Adrenal gland (tissue), 12 donors: ENCODE measurements around the gene SPAG9. TPM values are rescaled to one million over a fixed set of nuclear protein-coding genes. Genes with fewer than 3 reads are reported as not detected.
A peak's percentile ranks its signal among the peaks of the same experiment; 100 is the strongest.

ENCODE experiments used
- DNase-seq, 7 donors: peaks; one replicate each; pipeline ENCODE4 v3.0.0-alpha.2; 2019 to 2020
- H3K27ac ChIP-seq, 5 donors: fragments of 200-600 bp; sonication (generic) in 4 of 5; 1 replicate in 3 of 5; 2 replicates in 2 of 5; pipeline versions ENCODE4 v1.5.1 to v1.8.0; 2016 to 2020; ENCODE audit warnings: mild to moderate bottlenecking in 1 of 5
- H3K27me3 ChIP-seq: fragments of 200-600 bp; 2 replicates; pipeline ENCODE4 v1.8.0; 2021
- H3K36me3 ChIP-seq, 2 donors: fragments of 200-600 bp; replicated peaks in 1 of 2; 1 replicate in 1 of 2; 2 replicates in 1 of 2; pipeline versions ENCODE4 v1.5.1 to v1.8.0; 2018 to 2022
- H3K4me1 ChIP-seq, 2 donors: fragments of 200-600 bp; replicated peaks in 1 of 2; 1 replicate in 1 of 2; 2 replicates in 1 of 2; pipeline versions ENCODE4 v1.5.1 to v1.8.0; 2018 to 2021
- H3K4me3 ChIP-seq, 4 donors: fragments of 200-600 bp; sonication (generic) in 3 of 4; one replicate each; pipeline ENCODE4 v1.5.1; 2016 to 2018
- H3K9me3 ChIP-seq, 3 donors: fragments of 200-600 bp; sonication (generic) in 1 of 3; replicated peaks in 1 of 3; 1 replicate in 2 of 3; 2 replicates in 1 of 3; pipeline versions ENCODE4 v1.5.1 to v1.8.0; 2016 to 2021
- CTCF ChIP-seq, 6 experiments: fragments of 450-650 bp in 4 of 6; fragments of 200-600 bp in 2 of 6; sonication (generic) in 1 of 6; IDR thresholded peaks; 1 replicate in 5 of 6; 2 replicates in 1 of 6; pipeline versions ENCODE4 v1.5.1 to v1.8.0; 2016 to 2021; ENCODE audit warnings: antibody characterized with exemption in 6 of 6, mild to moderate bottlenecking in 2 of 6, moderate library complexity in 1 of 6
- POLR2A ChIP-seq, 2 donors: fragments of 450-650 bp; IDR thresholded peaks; one replicate each; pipeline ENCODE4 v1.6.1; 2017; ENCODE audit warnings: antibody characterized with exemption in 2 of 2, mild to moderate bottlenecking in 2 of 2, moderate library complexity in 1 of 2
- WGBS, 4 donors: extraction: QIAGEN DNeasy Blood & Tissue Kit in 2 of 4; methylation state at CpG; one replicate each; pipeline versions ENCODE4 v1.1.5 to v1.1.7; 2013 to 2017; 5-methylcytosine and 5-hydroxymethylcytosine counted together
- intact Hi-C, 2 donors: fragments of 100-400 bp; cut with DNase I; formaldehyde crosslinking; loops; one replicate each; pipeline versions ENCODE4 v1.14.1 to v1.15.0; 2022 to 2023
- polyA plus RNA-seq, 3 donors: library from polyadenylated mRNA; stranded (reverse); fragments of 200-250 nt in 2 of 3; fragments of 350-450 nt in 1 of 3; fragmentation: Illumina TruSeq in 1 of 3; extraction: RNeasy Lipid Tissue Mini Kit (QIAGEN cat#74804) in 1 of 3; gene quantifications; one replicate each; pipeline ENCODE4 v1.2.3, GENCODE V29; 2013 to 2014
- total RNA-seq, 9 donors: library from RNA; depleted of rRNA in 4 of 9; stranded (reverse); fragments of >200 nt in 4 of 9; fragments of 120-200 nt in 1 of 9; fragmentation: NEBNext Ultra II Directional in 1 of 9; extraction: Animal tissue kit (Norgen Biotek cat#: 25700) in 1 of 9; gene quantifications; one replicate each; pipeline versions ENCODE4 v1.1.0 to v1.2.4, GENCODE V29; 2013 to 2023
- donor health status: healthy with polysubstance abuse.
- donor health status: Bipolar disorder and iron deficiency.
- donor health status: DM: yes; HTN: yes; CAD: no.
- donor health status: DM: no; HTN: no; CAD: no.
- donor health status: DM: no; HTN: no; CAD: no.
- donor health status: DM: yes; HTN: yes; CAD: no.

Gene SPAG9
- total and polyA plus RNA-seq, 12 donors = 23.5 to 99.8 (median 62.9) TPM

- intact Hi-C loops = no loop called here
- no peaks in the 10 kb centered on the region for H3K27me3 ChIP-seq
- peaks cover 0 to 8% of the 10 kb centered on the region in 2 donors for H3K4me1 ChIP-seq
- 95 to 98% (median 96%) methylated on average over 3 to 6 of the region's 6 CpGs for WGBS, 4 donors
- H3K4me3 ChIP-seq = no peak overlapping the region
- H3K27ac ChIP-seq = no peak overlapping the region
- H3K36me3 ChIP-seq = peaks cover 0 to 33% of the 10 kb centered on the region in 2 donors
- no peak for DNase-seq
- TF ChIP-seq POLR2A (IDR thresholded peaks at IDR 0.05) (no peak), CTCF (IDR thresholded peaks at IDR 0.05) (no peak)
- H3K9me3 ChIP-seq = no peaks in the 10 kb centered on the region
Observed at GRCh38 chr17:51018541-51018940, 102.1 kb downstream of the SPAG9 start.

- H3K27me3 ChIP-seq = no peaks in the 10 kb centered on the region
- no peak for TF ChIP-seq CTCF (IDR thresholded peaks at IDR 0.05)
- no peak for TF ChIP-seq POLR2A (IDR thresholded peaks at IDR 0.05)
- no peak for DNase-seq
- peaks cover 0 to 33% of the 10 kb centered on the region in 2 donors for H3K36me3 ChIP-seq
- intact Hi-C loops = no loop called here
- H3K9me3 ChIP-seq = no peaks in the 10 kb centered on the region
- H3K4me3 ChIP-seq = no peak overlapping the region
- H3K4me1 ChIP-seq = peaks cover 0 to 8% of the 10 kb centered on the region in 2 donors
- peak overlapping the region in 2 of 5 donors; percentile 4 to 32 for H3K27ac ChIP-seq
- WGBS, 4 donors = 77 to 87% (median 82%) methylated on average over 2 of the region's 2 CpGs
Observed at GRCh38 chr17:51017270-51017669, 103.4 kb downstream of the SPAG9 start.

GRCh38 chr17:51016099-51016498, 104.6 kb downstream of the SPAG9 start:
- Histone ChIP-seq H3K27me3 (no peaks in the 10 kb centered on the region), H3K27ac (peak overlapping the region in 2 of 5 donors; percentile 32), H3K9me3 (no peaks in the 10 kb centered on the region), H3K4me1 (peaks cover 0 to 8% of the 10 kb centered on the region in 2 donors), H3K4me3 (no peak overlapping the region), H3K36me3 (peaks cover 0 to 33% of the 10 kb centered on the region in 2 donors)
- intact Hi-C loops = no loop called here
- no peak for DNase-seq
- WGBS, 4 donors = 32 to 51% (median 44%) methylated on average over 1 of the region's 1 CpG
- TF ChIP-seq POLR2A (IDR thresholded peaks at IDR 0.05) = no peak
- no peak for TF ChIP-seq CTCF (IDR thresholded peaks at IDR 0.05)

GRCh38 chr17:51015145-51015558, 105.5 kb downstream of the SPAG9 start:
- TF ChIP-seq CTCF (IDR thresholded peaks at IDR 0.05) (no peak), POLR2A (IDR thresholded peaks at IDR 0.05) (no peak)
- H3K4me3 ChIP-seq = no peak overlapping the region
- H3K4me1 ChIP-seq = peaks cover 0 to 8% of the 10 kb centered on the region in 2 donors
- peaks cover 0 to 25% of the 10 kb centered on the region in 2 donors for H3K36me3 ChIP-seq
- intact Hi-C loops = no loop called here
- DNase-seq = no peak
- H3K9me3 ChIP-seq = no peaks in the 10 kb centered on the region
- H3K27ac ChIP-seq = peak overlapping the region in 1 of 5 donors; percentile 32
- 57 to 91% (median 68%) methylated on average over 1 of the region's 1 CpG for WGBS, 4 donors
- no peaks in the 10 kb centered on the region for H3K27me3 ChIP-seq
